HepG2 (cell line): ENCODE results near the gene SMARCA4. TPM values are rescaled to one million over a fixed set of nuclear protein-coding genes. Genes with fewer than 3 reads are reported as not detected.
A peak's percentile ranks its signal among the peaks of the same experiment; 100 is the strongest.

Experiments used
- ARNT ChIP-seq: fragments of 450-650 bp; IDR thresholded peaks from 2 replicates; pipeline ENCODE4 v1.6.1; 2017
- EHMT2 ChIP-seq: fragments of 200-600 bp; sonication (generic); IDR thresholded peaks from 2 replicates; pipeline ENCODE4 v1.7.0; 2017; ENCODE audit warnings: antibody characterized with exemption, low read depth, low read length, borderline replicate concordance
- FOSL1 ChIP-seq: sonication (generic); formaldehyde crosslinking; IDR thresholded peaks from 2 replicates; pipeline ENCODE4 v1.9.0; 2021; ENCODE audit warnings: missing genetic modification reagents, borderline replicate concordance
- GZF1 ChIP-seq: sonication (generic); formaldehyde crosslinking; IDR thresholded peaks from 2 replicates; pipeline ENCODE4 v1.5.1; 2020; ENCODE audit warnings: mild to moderate bottlenecking, missing genetic modification reagents
- MIER3 ChIP-seq: IDR thresholded peaks from 2 replicates; pipeline ENCODE4 v1.6.1; 2016; ENCODE audit warnings: missing compliant biosample characterization, borderline replicate concordance
- NBN ChIP-seq: fragments of 450-650 bp; conservative IDR thresholded peaks from 2 replicates; pipeline ENCODE4 v1.6.1; 2017
- PHF20 ChIP-seq: sonication (generic); formaldehyde crosslinking; IDR thresholded peaks from 2 replicates; pipeline ENCODE4 v1.5.0; 2020; ENCODE audit warnings: mild to moderate bottlenecking, missing genetic modification reagents
- PRDM4 ChIP-seq: sonication (generic); formaldehyde crosslinking; IDR thresholded peaks from 2 replicates; pipeline ENCODE4 v1.9.0; 2021; ENCODE audit warnings: missing genetic modification reagents, borderline replicate concordance
- RFX1 ChIP-seq: fragments of 450-650 bp; IDR thresholded peaks from 2 replicates; pipeline ENCODE4 v1.6.1; 2017
- RFXANK ChIP-seq: IDR thresholded peaks from 2 replicates; pipeline ENCODE4 v1.6.1; 2016
- RNF2 ChIP-seq: fragments of 450-650 bp; conservative IDR thresholded peaks from 2 replicates; pipeline ENCODE4 v1.6.1; 2016; ENCODE audit warnings: low read depth
- SMARCE1 ChIP-seq: fragments of 450-650 bp; IDR thresholded peaks from 2 replicates; pipeline ENCODE4 v1.6.1; 2017; ENCODE audit warnings: borderline replicate concordance
- SRSF1 ChIP-seq: fragments of 200-400 bp; formaldehyde crosslinking; optimal IDR thresholded peaks from 2 replicates; pipeline ENCODE3; 2017; ENCODE audit warnings: mild to moderate bottlenecking, low read depth, low read length, moderate library complexity
- ZBTB26 ChIP-seq: IDR thresholded peaks from 2 replicates; pipeline ENCODE4 v1.6.1; 2016; ENCODE audit warnings: missing compliant biosample characterization, missing genetic modification reagents, borderline replicate concordance
- ZHX1 ChIP-seq: sonication (generic); formaldehyde crosslinking; IDR thresholded peaks from 2 replicates; pipeline ENCODE4 v1.8.1; 2022; ENCODE audit warnings: low read depth, mild to moderate bottlenecking, missing genetic modification reagents
- ZNF281 ChIP-seq: sonication (generic); formaldehyde crosslinking; IDR thresholded peaks from 2 replicates; pipeline ENCODE4 v1.4.0; 2020; ENCODE audit warnings: missing genetic modification reagents, borderline replicate concordance
- ZNF333 ChIP-seq: sonication (generic); formaldehyde crosslinking; IDR thresholded peaks from 2 replicates; pipeline ENCODE4 v1.4.0; 2020; ENCODE audit warnings: mild to moderate bottlenecking, missing genetic modification reagents, borderline replicate concordance
- ZNF484 ChIP-seq: sonication (generic); formaldehyde crosslinking; IDR thresholded peaks from 2 replicates; pipeline ENCODE4 v1.5.1; 2020; ENCODE audit warnings: mild to moderate bottlenecking, low read depth, missing genetic modification reagents, borderline replicate concordance
- ZNF546 ChIP-seq: sonication (generic); formaldehyde crosslinking; conservative IDR thresholded peaks from 2 replicates; pipeline ENCODE4 v1.8.1; 2023; ENCODE audit warnings: mild to moderate bottlenecking, missing genetic modification reagents
- ZNF704 ChIP-seq: sonication (generic); formaldehyde crosslinking; IDR thresholded peaks from 2 replicates; pipeline ENCODE4 v1.8.1; 2023; ENCODE audit warnings: mild to moderate bottlenecking, inconsistent platforms, moderate library complexity, missing genetic modification reagents, borderline replicate concordance
- polyA plus RNA-seq, 8 experiments: library from polyadenylated mRNA; depleted of rRNA in 3 of 8; stranded (reverse) in 7 of 8; unstranded in 1 of 8; fragments of >200 nt; fragmentation: Illumina TruSeq in 4 of 8; extraction: Trizol in 4 of 8; gene quantifications; 2 replicates each; pipeline versions ENCODE4 v1.2.1 to v1.2.3, GENCODE V29; 2011 to 2016; ENCODE audit warnings: low read depth in 4 of 8, missing spikeins in 1 of 8, mixed read lengths in 1 of 8; ENCODE audit not compliant: insufficient read depth in 1 of 8
- total RNA-seq, 5 experiments: library from RNA; depleted of rRNA; stranded (reverse); fragments of >200 nt; fragmentation: Illumina TruSeq; extraction: Trizol; gene quantifications; 2 replicates each; pipeline ENCODE4 v1.2.3, GENCODE V29; 2016; ENCODE audit warnings: low read depth in 1 of 5

The SMARCA4 gene
- total and polyA plus RNA-seq, 2 of the 13 experiments (the other 11 are each of a cell fraction or from before 2014, with no cell fraction given), result 25.4 to 45.9 TPM

GRCh38 chr19:11088506-11089253, 127.8 kb downstream of the SMARCA4 start (continued):
- TF ChIP-seq ZNF281 (CRISPR knock-in tag) (no peak; the same call in 1 of the 2 replicates), GZF1 (CRISPR knock-in tag) (no peak), RFX1 (no peak), ZNF484 (CRISPR knock-in tag) (no peak), ZBTB26 (CRISPR knock-in tag) (no peak), PHF20 (CRISPR knock-in tag) (no peak), RNF2 (no peak), ZNF546 (CRISPR knock-in tag) (no peak), EHMT2 (no peak), SMARCE1 (no peak), NBN (no peak), ZHX1 (no peak), PRDM4 (no peak), MIER3 (peak; percentile 57; the same call in 1 of the 2 replicates), RFXANK (CRISPR knock-in tag) (no peak), ZNF704 (no peak), ARNT (no peak), ZNF333 (CRISPR knock-in tag) (no peak), SRSF1 (no peak), FOSL1 (CRISPR knock-in tag) (no peak)
